HG03280 (cell line): ENCODE data around the gene DKK1.

ENCODE experiments used
- ATAC-seq: cut with Tn5 transposase; IDR thresholded peaks from one replicate; pipeline ENCODE4 v1.9.1; 2021; ENCODE audit warnings: mild to moderate bottlenecking, moderate library complexity; ENCODE audit not compliant: unreplicated experiment

Gene DKK1

GRCh38 chr10:52313933-52314821, at the start of gene DKK1:
DKK1 (plus strand) TSS chr10:52314281; CDS start chr10:52314435, 154 bp downstream.
- ATAC-seq = peak; percentile 43

- no peak for ATAC-seq
These were observed 48.8 kb upstream of the DKK1 start for GRCh38 chr10:52265131-52265926.

DNA sequence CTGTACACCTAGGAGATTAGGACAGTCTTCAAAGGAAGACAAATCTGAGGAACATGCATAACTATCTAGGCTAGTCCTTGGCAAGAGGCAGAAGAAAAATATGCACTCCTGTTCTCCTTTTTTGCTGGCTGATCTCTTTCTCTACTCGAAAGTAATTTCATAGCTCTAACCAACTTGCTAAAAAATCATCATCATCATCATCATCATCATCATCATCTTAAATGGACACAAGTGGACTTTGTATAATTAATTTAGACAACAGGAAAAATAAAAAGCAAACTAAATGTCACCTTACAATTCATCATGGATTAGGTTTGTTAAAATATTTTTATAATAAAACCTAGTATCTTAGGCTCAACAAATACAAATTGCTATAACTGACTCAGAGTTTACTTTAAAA, 47.2 kb upstream of the DKK1 start:
- no peak for ATAC-seq

DNA sequence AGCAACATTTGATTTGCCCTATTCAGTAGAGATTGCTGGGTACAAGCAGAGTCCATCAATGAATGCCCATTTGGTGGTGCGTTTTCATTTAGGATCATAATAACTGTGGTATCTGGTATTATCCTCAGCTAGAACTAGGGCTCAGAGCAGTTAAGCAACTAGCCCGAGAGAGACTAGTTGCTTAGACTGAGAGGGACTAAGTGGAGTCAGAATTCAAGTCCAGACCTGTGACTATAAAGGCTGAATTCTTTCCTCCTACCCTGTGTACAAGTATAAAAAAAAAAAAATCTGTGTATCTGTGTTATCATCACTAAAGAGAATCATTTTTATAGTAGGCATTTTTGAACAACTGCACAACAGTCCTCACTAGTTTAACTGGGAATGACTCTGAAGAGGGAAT, 45.3 kb upstream of the DKK1 start:
- ATAC-seq = no peak

DNA sequence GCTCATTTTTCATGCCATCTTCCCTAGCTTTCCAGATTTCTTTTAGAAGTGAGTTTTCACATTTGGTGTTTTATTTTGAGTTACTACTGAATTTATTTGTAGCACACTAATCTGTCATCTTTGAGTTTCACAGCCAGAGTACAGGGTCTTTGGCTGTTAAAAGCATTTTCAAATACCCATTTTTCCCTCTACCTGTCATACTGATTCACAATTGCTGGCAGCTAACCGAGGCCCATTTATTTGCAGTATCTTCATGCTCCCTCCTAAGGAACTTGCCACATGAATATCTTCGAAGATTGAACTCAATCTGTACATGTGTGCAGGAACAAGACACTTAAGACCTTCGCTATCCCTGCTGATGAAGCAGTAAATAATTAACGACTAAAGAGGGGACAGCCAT, 44.8 kb upstream of the DKK1 start:
- ATAC-seq = no peak

DNA sequence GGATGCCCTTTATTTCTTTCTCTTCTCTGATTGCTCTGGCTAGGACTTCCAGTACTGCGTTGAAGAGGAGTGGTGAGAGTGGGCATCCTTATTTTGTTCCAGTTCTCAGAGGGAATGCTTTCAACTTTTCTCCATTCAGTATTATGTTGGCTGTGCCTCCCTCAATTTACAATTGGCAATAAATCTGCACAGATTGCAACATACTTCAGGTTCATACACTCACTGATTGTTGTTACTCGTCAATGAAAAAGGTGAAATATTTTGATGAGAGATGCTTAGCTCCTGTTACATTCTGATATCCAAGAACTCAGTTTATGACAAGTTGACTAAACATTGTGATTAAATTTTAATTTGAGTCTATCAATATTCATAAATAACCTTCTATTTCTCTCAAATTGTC, 37.9 kb upstream of the DKK1 start:
- no peak for ATAC-seq

DNA sequence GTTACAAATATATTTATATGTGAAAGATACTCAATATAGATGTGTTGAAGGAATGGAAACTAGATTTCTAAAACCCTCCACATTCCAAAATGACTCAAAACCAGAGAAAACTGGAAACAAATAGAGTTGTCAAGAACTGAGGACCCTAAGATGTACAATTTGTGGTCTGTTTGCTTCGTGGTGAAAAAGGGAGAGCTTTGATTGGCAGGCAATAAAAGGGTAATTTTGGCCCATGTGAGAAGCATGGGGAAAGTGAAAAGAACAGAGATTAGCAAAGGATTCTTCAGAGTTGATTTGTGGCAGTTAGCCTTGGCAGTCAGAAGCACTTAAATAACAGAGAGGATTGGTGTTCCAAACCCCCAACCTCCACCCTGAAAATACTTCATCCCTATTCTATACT, 37.1 kb upstream of the DKK1 start:
- no peak for ATAC-seq

DNA sequence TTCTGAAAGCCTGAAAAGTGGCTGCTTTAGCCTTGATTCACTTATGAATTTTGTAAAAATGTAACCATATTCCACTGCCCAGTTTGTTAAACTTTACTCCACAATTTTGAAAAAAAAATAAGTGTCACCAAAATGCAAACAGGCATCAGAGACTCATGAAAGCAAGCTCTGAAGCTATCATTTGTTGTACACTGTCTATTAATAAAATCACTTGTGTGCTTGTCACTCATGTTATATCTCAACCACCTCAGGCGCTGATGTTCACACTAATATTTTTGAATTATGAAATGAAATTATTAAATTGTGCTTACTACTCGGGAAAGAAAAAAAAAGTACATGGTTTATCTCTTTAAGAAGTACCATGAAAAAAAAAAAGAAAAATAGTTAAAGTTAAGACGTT, 34.5 kb upstream of the DKK1 start:
- no peak for ATAC-seq

DNA sequence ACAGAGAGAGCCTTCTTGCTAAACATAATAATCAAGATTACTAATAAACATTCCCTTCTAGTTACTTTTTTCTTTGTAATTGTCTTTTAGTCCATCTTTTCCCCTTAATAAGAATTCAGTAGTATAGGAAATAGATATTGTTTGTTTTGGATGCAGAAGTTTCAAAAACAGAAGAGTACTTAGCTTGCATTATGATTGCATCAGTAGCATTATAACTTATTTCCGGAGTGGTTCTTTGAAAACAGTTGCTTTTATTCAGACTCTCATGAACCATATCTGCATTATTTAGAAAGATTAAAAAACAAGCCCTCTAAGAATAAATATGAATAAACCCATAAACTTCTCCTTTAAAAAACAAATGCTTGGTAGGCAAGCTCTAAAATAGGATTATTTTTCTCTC, 34.0 kb upstream of the DKK1 start:
- ATAC-seq = no peak

GRCh38 chr10:52283174-52283573, 30.9 kb upstream of the DKK1 start:
- no peak for ATAC-seq

DNA sequence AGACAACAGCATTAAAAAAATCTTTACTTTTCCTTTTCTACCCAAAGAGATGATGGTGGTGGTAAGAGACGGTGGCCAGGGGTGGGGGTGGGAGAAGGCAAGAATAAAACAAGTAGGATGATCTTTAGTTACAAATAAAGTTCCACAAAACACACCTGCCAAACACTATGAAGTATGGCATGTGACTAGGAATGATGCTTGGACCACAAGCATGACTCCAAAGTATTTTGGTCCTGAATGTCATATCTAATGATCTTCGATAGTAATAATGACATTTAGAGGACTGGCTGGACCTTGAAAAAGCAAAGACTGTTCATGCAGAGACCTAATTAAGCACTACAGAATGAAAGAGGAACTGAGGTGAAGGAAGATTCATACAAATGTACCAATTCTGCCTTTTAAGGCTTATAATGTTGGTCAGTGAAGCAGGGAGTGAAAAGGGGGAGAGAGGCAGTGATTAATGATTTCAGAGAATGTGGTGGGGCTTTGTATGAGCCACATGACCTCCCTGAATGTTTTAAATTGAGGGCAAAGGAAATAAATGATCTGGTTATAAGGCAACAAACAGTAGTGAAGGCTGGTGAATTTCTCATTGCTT, 29.6 kb upstream of the DKK1 start:
- no peak for ATAC-seq

- no peak for ATAC-seq
These were observed 26.2 kb upstream of the DKK1 start for GRCh38 chr10:52287866-52288265.

GRCh38 chr10:52297747-52298146, 16.3 kb upstream of the DKK1 start:
- ATAC-seq = no peak

DNA sequence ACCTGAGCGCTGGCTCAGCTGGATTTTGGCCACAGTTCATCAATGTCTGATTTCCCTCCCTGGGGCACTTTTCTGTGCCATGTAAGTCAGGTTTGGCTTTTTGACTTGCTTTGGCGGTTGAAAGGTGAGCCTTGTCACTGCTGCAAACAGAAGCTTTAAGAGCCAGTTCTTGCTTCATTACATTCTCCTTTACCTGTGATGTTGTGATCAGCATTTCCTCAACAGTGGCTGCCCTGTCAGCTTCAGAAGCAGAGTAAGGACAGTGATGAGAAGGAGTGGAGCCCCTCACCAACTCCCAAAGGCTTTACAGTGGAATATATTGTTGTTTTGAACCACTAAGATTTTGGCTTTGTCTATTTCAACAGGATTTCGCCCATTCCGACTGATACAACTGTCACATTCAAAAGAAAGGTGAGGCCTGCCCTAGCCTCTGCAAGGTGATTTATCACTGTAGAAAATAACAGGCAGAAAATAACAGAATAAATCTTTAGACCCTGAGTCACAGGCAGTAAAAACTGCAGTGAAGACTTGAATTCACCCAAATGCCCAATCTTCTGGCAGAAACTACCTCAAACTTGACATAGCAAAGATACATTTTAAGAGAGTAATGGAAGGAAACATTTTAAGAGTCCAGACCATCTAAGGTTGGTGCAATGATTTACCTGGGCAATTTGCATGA, 13.3 kb upstream of the DKK1 start:
- ATAC-seq = no peak

- ATAC-seq = peak; percentile 85
These were observed 5.6 kb upstream of the DKK1 start for GRCh38 chr10:52308251-52309031.

DNA sequence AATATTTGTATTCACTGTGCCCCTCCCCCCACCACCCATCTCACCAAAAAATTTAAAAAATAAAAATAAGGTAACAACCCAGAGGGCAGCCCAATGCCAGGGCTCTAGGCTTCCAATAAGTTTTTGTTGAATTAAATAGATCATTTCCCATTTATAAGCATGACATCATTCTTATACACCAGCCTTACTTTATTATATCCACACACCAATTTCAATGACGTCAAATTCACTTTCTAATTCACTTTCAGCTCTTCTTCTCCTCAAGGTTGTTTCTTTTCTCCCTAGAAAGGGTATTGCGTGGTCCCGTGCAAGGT, 1.2 kb upstream of the DKK1 start:
- no peak for ATAC-seq

DNA sequence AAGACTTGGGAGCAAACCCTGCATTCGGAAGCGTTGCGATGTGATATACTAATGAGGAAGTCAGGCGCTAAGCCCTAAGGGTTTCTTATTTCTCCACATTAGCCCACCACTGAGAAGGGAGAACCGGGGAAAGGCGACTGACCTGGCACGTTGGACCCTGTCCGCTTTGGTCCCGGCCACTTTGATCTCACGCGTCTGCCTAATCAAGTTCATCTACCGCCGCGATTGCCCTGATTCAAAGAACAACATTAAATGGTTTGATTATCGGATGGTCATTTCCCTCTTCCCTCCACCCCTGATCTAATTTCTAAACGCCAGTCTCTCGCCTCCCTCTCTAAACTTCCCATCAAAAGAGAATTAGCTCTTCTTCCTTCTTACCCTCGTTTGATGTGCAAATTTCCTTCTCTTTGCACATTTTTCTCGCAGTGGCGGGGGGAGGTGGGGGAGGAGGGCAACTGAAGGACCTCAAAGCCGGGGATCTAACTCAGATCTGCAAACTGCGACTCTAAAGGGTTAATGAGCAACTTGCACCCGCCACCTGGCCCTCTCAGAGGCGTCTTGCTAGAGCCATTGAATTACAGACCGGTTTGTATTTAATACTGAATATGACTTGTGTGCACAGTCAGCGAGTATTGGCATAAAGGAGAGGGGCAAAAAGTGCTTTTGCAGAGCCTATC, 687 bp upstream of the DKK1 start:
- ATAC-seq = no peak

DNA sequence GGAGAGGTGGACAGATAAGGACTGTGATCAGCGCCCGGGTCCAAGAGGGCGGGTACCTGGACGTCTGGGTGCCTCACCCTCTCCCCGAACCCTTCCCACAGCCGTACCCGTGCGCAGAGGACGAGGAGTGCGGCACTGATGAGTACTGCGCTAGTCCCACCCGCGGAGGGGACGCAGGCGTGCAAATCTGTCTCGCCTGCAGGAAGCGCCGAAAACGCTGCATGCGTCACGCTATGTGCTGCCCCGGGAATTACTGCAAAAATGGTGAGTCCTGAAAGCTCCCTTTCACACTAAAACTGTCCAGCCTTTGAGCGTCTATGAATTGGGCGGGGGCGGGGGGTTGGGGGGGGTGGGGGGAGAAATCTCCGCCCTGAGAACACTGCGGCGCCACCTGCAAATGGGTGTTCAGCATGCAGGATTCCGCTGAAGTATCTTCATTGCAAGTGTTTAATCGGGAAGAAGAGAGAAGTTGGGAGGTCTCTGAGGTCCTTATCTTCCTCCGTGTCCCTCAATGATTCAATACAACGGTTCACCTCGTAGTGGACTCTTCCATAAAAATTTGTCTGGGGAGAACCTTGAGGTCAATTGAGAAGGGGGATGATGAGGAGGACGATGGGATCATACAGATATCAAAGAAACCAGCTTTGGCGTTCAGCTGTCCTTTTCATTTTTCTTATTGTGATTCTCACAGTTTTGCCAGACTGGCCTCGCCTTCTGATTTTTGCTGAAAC, 906 bp downstream of the DKK1 start:
- ATAC-seq = no peak

- ATAC-seq = no peak
These were observed 1.9 kb downstream of the DKK1 start for GRCh38 chr10:52316001-52316400.
